ENCODE data around the gene UBE2Q2. TPM values are rescaled to one million over a fixed set of nuclear protein-coding genes. Genes with fewer than 3 reads are reported as not detected.

The UBE2Q2 gene
- total RNA-seq, 2 experiments from 2014 or later: 25.5 to 36.3 TPM

DNA sequence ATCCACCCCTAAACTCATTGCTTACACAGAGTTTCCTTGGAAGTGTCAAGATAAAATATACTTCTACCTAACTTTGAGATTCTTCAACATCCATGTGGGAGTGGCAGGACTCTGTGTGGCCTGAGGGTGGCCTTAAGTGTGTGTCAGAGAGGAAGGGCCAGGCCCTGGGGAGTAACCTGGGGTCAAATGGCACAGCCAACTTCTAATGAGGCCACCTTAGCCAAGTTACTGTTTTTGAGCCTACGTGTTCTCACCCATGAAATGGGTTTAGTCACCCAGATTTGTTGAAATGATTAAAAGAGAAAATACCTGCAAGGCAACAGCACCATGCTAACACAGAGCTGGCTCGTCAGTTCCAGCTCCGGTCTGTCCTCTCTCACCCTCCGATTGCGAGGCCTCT, 28.5 kb upstream of the UBE2Q2 start:
- DNase-seq (no peak), ATAC-seq (no peak)
- Mint-ChIP-seq H3K4me3 (no peak overlapping the region), H3K9me3 (ENCODE audit: low read depth) (no peaks in the 10 kb centered on the region), H3K36me3 (peaks cover 6% of the 10 kb centered on the region), H3K4me1 (peaks cover 20% of the 10 kb centered on the region), H3K27ac (no peak overlapping the region), H3K27me3 (no peaks in the 10 kb centered on the region)
- CTCF ChIA-PET: interaction anchor here (3.7 kb wide), 1 partner anchor 13 kb away, joined by 24 read pairs; no protein-coding TSS in a partner anchor

DNA sequence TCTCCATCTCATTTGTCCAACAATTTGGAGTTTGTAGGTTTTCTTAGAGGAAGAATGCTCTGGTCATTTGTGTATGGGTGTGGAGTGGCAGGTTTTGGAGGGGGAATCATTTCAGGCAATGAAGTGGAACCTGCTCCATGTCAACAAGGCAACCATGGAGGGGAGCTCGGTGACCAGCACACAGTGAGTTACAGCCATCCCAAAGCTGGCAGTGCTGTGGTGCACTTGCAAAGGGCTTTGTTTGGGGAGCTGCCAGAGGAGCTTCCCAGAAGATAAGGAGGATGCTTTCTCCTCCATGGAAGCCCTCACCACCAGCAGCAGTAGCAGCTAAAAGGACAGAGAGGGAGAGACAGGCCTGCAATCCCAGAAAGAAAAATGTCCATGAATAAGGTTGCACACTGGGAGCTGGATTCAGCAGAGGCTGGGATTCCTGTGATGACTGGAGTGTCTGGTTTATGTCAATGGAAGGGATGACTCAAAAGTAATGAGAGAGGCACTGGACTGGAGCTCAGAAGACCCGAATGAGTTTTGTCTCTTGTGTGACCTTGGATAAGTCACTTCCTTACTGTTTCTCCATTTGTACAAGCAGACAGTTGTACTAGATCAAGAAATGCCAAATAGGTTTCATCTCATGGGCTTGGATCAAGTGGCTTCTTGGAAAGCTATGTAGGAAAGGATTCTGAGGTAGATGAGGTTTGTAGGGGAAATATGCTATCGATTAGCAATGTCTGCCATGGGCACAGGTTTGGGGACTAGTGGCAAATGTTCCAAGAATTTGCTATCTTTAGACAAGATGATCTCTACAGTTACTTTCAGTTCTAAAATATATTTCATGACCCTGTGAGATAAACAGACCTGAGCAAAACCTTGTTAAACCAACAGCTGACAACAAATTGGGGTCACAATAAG, 27.2 kb upstream of the UBE2Q2 start:
- Mint-ChIP-seq H3K4me1 (peaks cover 23% of the 10 kb centered on the region), H3K9me3 (ENCODE audit: low read depth) (no peaks in the 10 kb centered on the region), H3K4me3 (no peak overlapping the region), H3K27me3 (no peaks in the 10 kb centered on the region), H3K36me3 (peaks cover 6% of the 10 kb centered on the region), H3K27ac (peak overlapping the region; percentile 19)
- ATAC-seq: no peak
- DNase-seq: no peak
- CTCF ChIA-PET: interaction anchor here (1.0 to 3.7 kb wide), 4 partner anchors 14 to 130 kb away, joined by 3 to 24 read pairs (median 5); no protein-coding TSS in a partner anchor

DNA sequence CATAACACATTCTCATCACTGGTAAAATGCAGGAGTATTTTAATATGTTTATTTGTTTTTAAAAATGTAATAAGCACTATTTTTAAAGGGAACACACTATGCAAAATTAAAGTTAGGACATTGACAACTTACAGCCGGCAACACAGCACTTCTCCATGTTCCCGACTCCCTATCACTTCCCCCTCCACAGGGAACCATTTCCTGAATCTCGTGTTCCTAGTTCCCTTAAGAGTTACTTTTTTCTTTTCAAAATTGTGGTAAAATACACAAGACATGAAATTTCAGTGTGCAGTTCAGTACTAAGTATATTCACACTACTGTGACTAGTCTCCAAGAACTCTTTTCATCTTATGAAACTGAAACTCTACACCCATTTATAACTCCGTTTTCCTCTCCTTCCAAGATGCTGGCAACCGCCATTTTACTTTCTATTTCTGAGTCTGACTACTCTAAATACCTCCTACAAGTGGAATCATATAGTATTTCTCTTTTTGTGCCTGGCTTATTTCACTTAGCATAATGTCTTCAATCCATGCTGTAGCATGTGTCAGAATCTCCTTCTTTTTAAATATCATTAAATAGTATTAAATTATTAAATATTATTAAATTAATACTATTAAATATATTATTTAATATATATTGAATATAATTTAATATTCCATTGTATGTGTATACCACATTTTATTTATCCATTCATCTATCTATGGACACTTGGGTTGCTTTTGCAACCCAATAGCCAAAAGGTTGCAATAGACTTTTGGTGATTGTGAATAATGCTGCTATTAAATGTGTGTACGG, 25.9 kb upstream of the UBE2Q2 start:
- Mint-ChIP-seq H3K9me3 (ENCODE audit: low read depth) (no peaks in the 10 kb centered on the region), H3K4me3 (peak overlapping the region; percentile 66), H3K4me1 (peaks cover 23% of the 10 kb centered on the region), H3K27me3 (no peaks in the 10 kb centered on the region), H3K36me3 (peaks cover 6% of the 10 kb centered on the region), H3K27ac (peak overlapping the region; percentile 82)
- CTCF ChIA-PET: interaction anchor here (1.8 to 3.7 kb wide), 2 partner anchors 15 to 131 kb away, joined by 6 to 24 read pairs; no protein-coding TSS in a partner anchor
- DNase-seq (no peak), ATAC-seq (peak; percentile 86)

DNA sequence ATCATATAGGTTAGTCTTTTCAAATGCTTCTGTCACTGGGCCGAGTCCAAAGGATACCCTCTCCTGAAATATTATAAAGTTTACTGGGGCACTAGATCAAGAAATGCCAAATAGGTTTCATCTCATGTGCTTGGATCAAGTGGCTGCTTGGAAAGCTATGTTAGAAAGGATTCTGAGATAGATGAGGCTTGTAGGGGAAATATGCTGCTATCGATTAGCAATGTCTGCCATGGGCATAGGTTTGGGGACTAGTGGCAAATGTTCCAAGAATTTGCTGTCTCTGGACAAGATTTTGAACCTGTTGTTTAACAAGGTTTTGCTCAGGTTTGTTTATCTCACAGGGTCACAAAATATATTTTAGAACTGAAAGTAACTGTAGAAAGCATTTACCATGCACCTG, 23.0 kb upstream of the UBE2Q2 start:
- no peak overlapping the region for H3K27ac Mint-ChIP-seq
- peaks cover 23% of the 10 kb centered on the region for H3K4me1 Mint-ChIP-seq
- ATAC-seq: no peak
- DNase-seq: no peak
- peaks cover 6% of the 10 kb centered on the region for H3K36me3 Mint-ChIP-seq
- H3K4me3 Mint-ChIP-seq: no peak overlapping the region
- no peaks in the 10 kb centered on the region for H3K9me3 Mint-ChIP-seq (ENCODE audit: low read depth)
- peaks cover 7% of the 10 kb centered on the region for H3K27me3 Mint-ChIP-seq
- CTCF ChIA-PET: interaction anchor here (1.4 to 3.8 kb wide), 4 partner anchors 10 to 22 kb away, joined by 4 to 10 read pairs (median 7); no protein-coding TSS in a partner anchor

DNA sequence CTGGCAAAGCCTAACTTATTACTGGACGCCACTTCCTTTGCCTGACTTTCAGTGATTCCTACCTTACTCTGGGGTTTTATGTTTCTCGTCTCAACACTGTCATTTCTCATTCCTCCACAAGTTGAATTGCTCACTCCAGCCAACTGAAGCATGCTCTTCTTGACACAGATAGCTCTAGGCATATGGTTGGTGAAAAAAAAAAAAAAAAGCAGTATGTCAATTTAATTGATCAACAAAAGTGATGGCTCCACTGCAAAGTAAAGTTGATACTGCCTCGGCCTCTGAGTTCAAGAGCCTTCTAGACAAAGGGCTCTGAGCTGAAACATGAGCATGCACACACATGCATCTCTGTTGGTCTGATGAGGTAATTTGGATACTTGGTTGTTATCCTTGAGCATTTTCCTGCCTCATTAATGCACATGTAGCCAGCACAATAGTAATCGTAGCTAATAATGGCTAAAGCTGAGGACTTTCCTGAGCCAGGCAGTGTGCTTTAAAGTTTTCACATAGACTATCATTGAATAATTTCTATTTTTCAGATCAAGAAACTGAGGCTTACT, 21.4 kb upstream of the UBE2Q2 start:
- H3K9me3 Mint-ChIP-seq (ENCODE audit: low read depth): no peaks in the 10 kb centered on the region
- ATAC-seq (no peak), DNase-seq (no peak)
- no peak overlapping the region for H3K4me3 Mint-ChIP-seq
- peaks cover 20% of the 10 kb centered on the region for H3K27me3 Mint-ChIP-seq
- no peak overlapping the region for H3K27ac Mint-ChIP-seq
- peaks cover 14% of the 10 kb centered on the region for H3K4me1 Mint-ChIP-seq
- H3K36me3 Mint-ChIP-seq: peaks cover under 1% of the 10 kb centered on the region
- CTCF ChIA-PET: interaction anchor here (1.4 to 3.8 kb wide), 3 partner anchors 12 to 19 kb away, joined by 3 to 10 read pairs (median 9); no protein-coding TSS in a partner anchor

DNA sequence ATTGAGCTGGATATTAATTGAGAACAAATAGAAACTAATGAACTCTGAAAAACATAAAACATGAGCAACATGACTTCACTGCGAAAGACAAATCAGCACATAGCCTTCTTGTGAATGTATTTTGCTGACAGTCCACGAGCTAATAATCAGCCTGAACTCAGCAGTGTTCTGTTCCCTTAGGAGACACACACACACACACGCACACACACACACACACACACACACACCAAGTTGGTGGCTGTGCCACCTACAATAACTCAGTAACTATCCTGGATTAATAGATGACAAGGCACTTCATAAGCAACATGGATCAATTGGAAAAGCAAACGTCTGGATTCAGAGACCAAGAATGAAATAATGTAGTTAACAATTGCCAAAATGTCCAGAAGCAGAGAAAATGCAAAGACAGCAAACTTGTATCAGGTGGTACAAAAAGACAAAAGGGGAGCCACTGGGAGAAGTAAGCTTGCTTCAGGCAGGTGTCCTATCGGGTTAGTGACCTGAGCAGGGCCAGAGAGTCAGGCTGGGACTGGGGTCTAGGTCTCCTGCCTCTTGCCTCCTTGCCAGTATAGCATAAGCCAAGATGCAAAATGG, 20.5 kb upstream of the UBE2Q2 start:
- H3K9me3 Mint-ChIP-seq (ENCODE audit: low read depth): no peaks in the 10 kb centered on the region
- peaks cover 27% of the 10 kb centered on the region for H3K27me3 Mint-ChIP-seq
- H3K4me3 Mint-ChIP-seq: no peak overlapping the region
- H3K4me1 Mint-ChIP-seq: peaks cover 11% of the 10 kb centered on the region
- no peak overlapping the region for H3K27ac Mint-ChIP-seq
- DNase-seq (no peak), ATAC-seq (no peak)
- no peaks in the 10 kb centered on the region for H3K36me3 Mint-ChIP-seq
- CTCF ChIA-PET: interaction anchor here (0.7 to 3.8 kb wide), 4 partner anchors 12 to 20 kb away, joined by 3 to 10 read pairs (median 6); no protein-coding TSS in a partner anchor

DNA sequence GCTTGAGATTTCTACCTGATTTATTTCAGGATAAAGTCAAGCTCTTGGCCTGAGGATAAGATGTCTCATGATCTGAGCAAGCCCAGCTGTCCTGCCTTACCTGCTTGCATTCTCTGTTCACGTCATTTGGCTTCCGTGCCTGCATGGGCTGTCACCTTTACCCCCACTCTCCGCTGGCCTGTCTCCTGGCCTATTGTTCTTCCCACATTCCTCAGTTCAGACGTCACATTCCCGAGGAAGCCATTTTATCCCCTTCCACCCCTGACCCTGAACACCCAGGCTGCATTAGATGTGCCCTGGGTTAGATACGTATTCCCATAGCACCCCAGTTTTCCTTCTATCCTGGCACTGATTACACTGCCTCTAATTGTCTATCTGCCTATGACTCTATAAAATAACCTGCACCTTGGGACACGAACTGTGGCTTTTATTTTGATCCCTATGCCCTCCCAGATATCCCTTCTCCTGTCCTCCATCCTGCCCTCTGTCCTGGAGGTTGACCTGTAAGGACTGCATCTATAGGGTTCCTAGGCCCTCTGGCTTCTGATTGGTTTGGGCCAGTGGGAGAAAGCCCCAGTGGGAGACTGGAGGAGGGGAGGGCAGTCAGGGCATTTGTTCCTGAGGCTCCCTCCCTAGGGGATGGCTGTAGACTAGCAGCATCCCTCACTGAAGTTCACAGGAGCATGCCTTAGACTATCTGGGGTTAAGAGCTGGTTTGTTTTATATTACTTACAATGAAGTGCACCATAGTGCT, 19.2 kb upstream of the UBE2Q2 start:
- DNase-seq: no peak
- Mint-ChIP-seq H3K9me3 (ENCODE audit: low read depth) (no peaks in the 10 kb centered on the region), H3K4me3 (no peak overlapping the region), H3K27me3 (peaks cover 27% of the 10 kb centered on the region), H3K4me1 (peaks cover 16% of the 10 kb centered on the region), H3K27ac (no peak overlapping the region), H3K36me3 (no peaks in the 10 kb centered on the region)
- no peak for ATAC-seq
- CTCF ChIA-PET: interaction anchor here (0.7 to 3.8 kb wide), 3 partner anchors 11 to 22 kb away, joined by 3 to 10 read pairs (median 10); no protein-coding TSS in a partner anchor

DNA sequence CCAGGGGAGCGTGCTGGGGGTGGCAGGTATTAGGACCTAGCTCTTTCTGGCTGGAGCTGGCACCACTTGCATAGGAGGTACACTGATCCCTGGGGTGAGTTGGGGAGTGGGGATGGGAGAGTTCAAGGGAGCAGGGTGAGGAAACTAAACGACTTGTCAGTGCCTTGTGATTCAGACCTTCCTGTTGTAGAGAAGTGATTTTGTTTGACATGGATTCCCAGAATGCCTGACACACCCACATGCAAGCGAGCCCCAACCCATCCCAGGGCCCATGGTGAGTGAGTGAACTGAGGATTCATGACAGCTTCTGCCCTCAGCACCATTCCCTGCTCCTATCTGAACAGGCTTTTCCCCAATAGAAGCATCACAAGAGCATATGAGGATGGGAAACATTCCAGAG, 15.6 kb upstream of the UBE2Q2 start:
- peaks cover 29% of the 10 kb centered on the region for H3K4me1 Mint-ChIP-seq
- H3K27ac Mint-ChIP-seq: no peak overlapping the region
- ATAC-seq (no peak), DNase-seq (no peak)
- H3K9me3 Mint-ChIP-seq (ENCODE audit: low read depth): no peaks in the 10 kb centered on the region
- no peaks in the 10 kb centered on the region for H3K36me3 Mint-ChIP-seq
- H3K4me3 Mint-ChIP-seq: no peak overlapping the region
- CTCF ChIA-PET: interaction anchor here (1.5 kb wide), 1 partner anchor 15 kb away, joined by 4 read pairs; no protein-coding TSS in a partner anchor
- peaks cover 27% of the 10 kb centered on the region for H3K27me3 Mint-ChIP-seq

DNA sequence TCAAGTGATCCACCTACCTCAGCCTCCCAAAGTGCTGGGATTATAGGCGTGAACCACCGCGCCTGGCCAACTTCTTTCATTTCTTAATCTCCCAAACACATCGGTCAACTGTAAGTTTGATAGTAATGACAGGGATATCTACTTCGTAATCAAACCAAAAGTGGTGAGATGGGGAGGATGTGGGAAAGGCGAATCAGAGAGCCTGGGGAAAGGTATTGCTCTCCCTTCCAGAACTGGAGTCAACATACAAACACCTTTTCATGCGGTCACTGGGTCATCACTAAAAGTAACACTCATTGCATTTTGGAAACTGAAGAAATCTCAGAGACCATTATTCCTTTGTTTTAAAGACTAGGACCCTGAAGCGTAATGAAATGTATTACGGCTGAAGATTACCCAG, 14.8 kb upstream of the UBE2Q2 start:
- CTCF ChIA-PET: interaction anchor here (1.5 kb wide), 1 partner anchor 14 kb away, joined by 4 read pairs; no protein-coding TSS in a partner anchor
- Mint-ChIP-seq H3K27ac (no peak overlapping the region), H3K4me1 (peaks cover 29% of the 10 kb centered on the region), H3K27me3 (peaks cover 27% of the 10 kb centered on the region), H3K9me3 (ENCODE audit: low read depth) (no peaks in the 10 kb centered on the region), H3K36me3 (no peaks in the 10 kb centered on the region), H3K4me3 (no peak overlapping the region)
- DNase-seq (no peak), ATAC-seq (no peak)

DNA sequence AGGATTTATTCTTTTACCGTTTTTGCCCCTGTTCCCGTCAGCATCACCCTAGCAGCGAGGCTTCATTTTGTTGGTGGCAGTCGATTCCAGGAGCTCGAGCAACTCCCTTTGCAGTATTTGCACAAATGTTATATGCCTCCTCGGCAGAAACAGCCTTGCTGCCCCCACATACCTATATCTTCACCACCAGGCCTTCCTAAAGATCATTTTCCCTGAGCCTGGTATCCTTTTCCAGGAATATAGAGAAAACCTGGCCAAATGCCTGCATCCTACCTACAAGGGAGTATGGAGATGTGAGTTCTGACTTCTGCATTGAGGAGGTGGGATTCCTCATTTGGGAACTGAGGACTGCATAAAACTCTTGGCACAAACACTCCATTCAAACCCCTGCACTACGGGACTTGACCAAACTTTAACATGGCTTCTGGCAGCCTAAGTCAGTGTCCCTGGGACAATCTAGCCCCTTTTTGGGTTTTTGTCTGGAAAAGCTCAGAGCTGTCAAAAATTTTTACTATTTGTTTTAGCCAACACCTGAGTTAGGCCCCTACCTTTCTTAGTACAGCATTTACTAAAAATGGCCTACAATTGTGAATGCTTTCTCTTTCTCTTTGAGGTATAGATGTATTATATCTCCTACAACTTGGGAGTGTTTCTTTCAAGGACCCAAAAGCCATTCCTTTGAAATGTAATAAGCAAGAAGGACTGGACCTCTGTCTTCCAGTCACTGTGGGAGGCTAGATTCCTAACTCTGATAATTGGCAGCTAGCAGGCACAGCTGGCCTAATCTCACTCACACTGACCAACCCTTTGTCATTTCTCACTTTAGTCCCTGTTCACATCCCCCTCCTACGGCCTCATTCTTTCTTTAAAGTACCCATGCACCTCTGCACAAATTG, 12.1 kb upstream of the UBE2Q2 start:
- Mint-ChIP-seq H3K27ac (no peak overlapping the region), H3K36me3 (no peaks in the 10 kb centered on the region), H3K27me3 (peaks cover 13% of the 10 kb centered on the region), H3K4me1 (peaks cover 35% of the 10 kb centered on the region), H3K4me3 (no peak overlapping the region), H3K9me3 (ENCODE audit: low read depth) (no peaks in the 10 kb centered on the region)
- DNase-seq (no peak), ATAC-seq (no peak)
- CTCF ChIA-PET: interaction anchor here (1.2 to 1.5 kb wide), 2 partner anchors 11 to 20 kb away, joined by 3 to 8 read pairs; no protein-coding TSS in a partner anchor

DNA sequence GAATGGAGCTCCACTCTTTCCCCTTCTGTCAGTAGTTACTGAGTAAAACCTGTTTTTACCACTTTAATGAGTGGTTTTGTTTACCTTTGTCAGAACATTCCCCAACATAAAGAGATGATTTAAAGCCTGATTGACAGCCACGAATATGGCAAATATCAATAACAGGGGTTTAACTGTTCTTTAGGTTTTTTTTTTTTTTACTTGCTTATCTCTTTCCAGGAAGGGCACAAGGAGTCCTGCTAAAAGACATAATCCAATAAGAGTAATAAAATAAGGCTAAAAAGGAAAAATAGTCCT, 11.5 kb upstream of the UBE2Q2 start:
- DNase-seq (no peak), ATAC-seq (no peak)
- Mint-ChIP-seq H3K4me1 (peaks cover 37% of the 10 kb centered on the region), H3K27ac (no peak overlapping the region), H3K9me3 (ENCODE audit: low read depth) (no peaks in the 10 kb centered on the region), H3K4me3 (no peak overlapping the region), H3K36me3 (no peaks in the 10 kb centered on the region), H3K27me3 (peaks cover 9% of the 10 kb centered on the region)
- CTCF ChIA-PET: interaction anchor here (0.9 to 1.5 kb wide), 3 partner anchors 11 to 94 kb away, joined by 3 to 8 read pairs (median 3); no protein-coding TSS in a partner anchor

Data from activated CD8-positive, alpha-beta memory T cell treated with anti-CD3 and anti-CD28 coated beads, Interleukin-2, amount 10 ng/mL, durations not matched to agents 7 days and 5 days (primary cell).